Measurements from ENCODE around the gene ATP10A.

GRCh38 chr15:25801586-25802284, 61.4 kb downstream of the ATP10A start:
- TF ChIP-seq, protein P1, sequence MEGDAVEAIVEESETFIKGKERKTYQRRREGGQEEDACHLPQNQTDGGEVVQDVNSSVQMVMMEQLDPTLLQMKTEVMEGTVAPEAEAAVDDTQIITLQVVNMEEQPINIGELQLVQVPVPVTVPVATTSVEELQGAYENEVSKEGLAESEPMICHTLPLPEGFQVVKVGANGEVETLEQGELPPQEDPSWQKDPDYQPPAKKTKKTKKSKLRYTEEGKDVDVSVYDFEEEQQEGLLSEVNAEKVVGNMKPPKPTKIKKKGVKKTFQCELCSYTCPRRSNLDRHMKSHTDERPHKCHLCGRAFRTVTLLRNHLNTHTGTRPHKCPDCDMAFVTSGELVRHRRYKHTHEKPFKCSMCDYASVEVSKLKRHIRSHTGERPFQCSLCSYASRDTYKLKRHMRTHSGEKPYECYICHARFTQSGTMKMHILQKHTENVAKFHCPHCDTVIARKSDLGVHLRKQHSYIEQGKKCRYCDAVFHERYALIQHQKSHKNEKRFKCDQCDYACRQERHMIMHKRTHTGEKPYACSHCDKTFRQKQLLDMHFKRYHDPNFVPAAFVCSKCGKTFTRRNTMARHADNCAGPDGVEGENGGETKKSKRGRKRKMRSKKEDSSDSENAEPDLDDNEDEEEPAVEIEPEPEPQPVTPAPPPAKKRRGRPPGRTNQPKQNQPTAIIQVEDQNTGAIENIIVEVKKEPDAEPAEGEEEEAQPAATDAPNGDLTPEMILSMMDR (IDR thresholded peaks at IDR 0.05), result no peak
- no peak for TF ChIP-seq EP300 (IDR thresholded peaks at IDR 0.05; ENCODE audit: borderline replicate concordance in 1 of 2, low read depth in 1 of 2, low read length in 1 of 2)
- TF ChIP-seq POLR2AphosphoS5 (IDR thresholded peaks at IDR 0.05; ENCODE audit: low read depth, low read length), result no peak
- TF ChIP-seq, protein P2, sequence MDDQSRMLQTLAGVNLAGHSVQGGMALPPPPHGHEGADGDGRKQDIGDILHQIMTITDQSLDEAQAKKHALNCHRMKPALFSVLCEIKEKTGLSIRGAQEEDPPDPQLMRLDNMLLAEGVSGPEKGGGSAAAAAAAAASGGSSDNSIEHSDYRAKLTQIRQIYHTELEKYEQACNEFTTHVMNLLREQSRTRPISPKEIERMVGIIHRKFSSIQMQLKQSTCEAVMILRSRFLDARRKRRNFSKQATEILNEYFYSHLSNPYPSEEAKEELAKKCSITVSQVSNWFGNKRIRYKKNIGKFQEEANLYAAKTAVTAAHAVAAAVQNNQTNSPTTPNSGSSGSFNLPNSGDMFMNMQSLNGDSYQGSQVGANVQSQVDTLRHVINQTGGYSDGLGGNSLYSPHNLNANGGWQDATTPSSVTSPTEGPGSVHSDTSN (IDR thresholded peaks at IDR 0.05), result no peak
- TF ChIP-seq FOXJ3 (CRISPR knock-in tag; IDR thresholded peaks at IDR 0.05), result no peak
- TF ChIP-seq SIN3A (IDR thresholded peaks at IDR 0.05; ENCODE audit: borderline replicate concordance, low read depth, low read length), result no peak
- TF ChIP-seq, protein P3, sequence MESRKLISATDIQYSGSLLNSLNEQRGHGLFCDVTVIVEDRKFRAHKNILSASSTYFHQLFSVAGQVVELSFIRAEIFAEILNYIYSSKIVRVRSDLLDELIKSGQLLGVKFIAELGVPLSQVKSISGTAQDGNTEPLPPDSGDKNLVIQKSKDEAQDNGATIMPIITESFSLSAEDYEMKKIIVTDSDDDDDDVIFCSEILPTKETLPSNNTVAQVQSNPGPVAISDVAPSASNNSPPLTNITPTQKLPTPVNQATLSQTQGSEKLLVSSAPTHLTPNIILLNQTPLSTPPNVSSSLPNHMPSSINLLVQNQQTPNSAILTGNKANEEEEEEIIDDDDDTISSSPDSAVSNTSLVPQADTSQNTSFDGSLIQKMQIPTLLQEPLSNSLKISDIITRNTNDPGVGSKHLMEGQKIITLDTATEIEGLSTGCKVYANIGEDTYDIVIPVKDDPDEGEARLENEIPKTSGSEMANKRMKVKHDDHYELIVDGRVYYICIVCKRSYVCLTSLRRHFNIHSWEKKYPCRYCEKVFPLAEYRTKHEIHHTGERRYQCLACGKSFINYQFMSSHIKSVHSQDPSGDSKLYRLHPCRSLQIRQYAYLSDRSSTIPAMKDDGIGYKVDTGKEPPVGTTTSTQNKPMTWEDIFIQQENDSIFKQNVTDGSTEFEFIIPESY (IDR thresholded peaks at IDR 0.05; ENCODE audit: borderline replicate concordance, low read depth), result no peak
- TF ChIP-seq CHD2 (IDR thresholded peaks at IDR 0.05; ENCODE audit: low read length, partially characterized antibody), result no peak
